VCaP (cell line): ENCODE data around the gene BCKDK.

Experiments used
- H3K27ac ChIP-seq: fragments of 450-650 bp; 2 replicates; pipeline ENCODE4 v1.5.1; 2017
- TF ChIP-seq, protein P1 (sequence below): fragments of 450-650 bp; conservative IDR thresholded peaks from 2 replicates; pipeline ENCODE4 v1.5.1; 2017; ENCODE audit warnings: mild to moderate bottlenecking, moderate library complexity

Gene BCKDK

DNA sequence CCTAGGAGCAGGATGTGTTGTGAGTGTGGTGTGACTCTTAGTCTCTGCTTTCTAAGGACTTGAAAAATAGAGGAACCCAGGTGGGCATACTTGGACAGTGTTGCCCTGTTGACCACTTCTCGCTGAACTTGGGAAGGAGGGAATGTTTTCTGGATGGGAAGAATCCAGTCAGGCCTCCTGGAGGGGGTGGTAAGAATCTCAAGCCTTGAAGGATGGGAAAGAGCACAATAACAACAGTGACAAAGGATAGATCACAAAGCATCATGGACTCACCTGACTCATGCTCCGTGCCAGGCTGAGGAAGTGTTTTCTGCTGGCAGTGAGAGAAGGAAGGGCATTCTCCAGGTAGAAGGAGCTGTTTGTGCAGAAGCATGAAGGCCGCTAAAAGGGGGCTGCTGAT is 17.7 kb downstream of the BCKDK start:
- no peak overlapping the region for H3K27ac ChIP-seq
- TF ChIP-seq, protein P1, sequence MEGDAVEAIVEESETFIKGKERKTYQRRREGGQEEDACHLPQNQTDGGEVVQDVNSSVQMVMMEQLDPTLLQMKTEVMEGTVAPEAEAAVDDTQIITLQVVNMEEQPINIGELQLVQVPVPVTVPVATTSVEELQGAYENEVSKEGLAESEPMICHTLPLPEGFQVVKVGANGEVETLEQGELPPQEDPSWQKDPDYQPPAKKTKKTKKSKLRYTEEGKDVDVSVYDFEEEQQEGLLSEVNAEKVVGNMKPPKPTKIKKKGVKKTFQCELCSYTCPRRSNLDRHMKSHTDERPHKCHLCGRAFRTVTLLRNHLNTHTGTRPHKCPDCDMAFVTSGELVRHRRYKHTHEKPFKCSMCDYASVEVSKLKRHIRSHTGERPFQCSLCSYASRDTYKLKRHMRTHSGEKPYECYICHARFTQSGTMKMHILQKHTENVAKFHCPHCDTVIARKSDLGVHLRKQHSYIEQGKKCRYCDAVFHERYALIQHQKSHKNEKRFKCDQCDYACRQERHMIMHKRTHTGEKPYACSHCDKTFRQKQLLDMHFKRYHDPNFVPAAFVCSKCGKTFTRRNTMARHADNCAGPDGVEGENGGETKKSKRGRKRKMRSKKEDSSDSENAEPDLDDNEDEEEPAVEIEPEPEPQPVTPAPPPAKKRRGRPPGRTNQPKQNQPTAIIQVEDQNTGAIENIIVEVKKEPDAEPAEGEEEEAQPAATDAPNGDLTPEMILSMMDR = no peak

DNA sequence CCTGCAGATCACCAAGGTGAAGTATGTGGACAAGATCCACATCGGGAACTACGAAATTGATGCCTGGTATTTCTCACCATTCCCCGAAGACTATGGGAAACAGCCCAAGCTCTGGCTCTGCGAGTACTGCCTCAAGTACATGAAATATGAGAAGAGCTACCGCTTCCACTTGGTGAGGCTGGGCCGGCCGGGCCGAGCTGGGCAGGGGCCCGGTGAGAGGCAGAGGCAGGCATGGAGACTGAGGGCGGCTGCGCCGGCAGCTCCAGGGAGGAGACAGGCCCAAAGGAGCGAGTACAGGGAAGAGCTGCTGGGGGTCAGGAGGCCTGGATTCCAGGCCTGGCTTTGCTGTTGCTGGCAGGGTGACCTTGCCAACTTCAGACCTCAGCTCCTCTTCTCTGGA is 19.0 kb downstream of the BCKDK start:
- TF ChIP-seq, protein P1 = no peak
- H3K27ac ChIP-seq = no peak overlapping the region

DNA sequence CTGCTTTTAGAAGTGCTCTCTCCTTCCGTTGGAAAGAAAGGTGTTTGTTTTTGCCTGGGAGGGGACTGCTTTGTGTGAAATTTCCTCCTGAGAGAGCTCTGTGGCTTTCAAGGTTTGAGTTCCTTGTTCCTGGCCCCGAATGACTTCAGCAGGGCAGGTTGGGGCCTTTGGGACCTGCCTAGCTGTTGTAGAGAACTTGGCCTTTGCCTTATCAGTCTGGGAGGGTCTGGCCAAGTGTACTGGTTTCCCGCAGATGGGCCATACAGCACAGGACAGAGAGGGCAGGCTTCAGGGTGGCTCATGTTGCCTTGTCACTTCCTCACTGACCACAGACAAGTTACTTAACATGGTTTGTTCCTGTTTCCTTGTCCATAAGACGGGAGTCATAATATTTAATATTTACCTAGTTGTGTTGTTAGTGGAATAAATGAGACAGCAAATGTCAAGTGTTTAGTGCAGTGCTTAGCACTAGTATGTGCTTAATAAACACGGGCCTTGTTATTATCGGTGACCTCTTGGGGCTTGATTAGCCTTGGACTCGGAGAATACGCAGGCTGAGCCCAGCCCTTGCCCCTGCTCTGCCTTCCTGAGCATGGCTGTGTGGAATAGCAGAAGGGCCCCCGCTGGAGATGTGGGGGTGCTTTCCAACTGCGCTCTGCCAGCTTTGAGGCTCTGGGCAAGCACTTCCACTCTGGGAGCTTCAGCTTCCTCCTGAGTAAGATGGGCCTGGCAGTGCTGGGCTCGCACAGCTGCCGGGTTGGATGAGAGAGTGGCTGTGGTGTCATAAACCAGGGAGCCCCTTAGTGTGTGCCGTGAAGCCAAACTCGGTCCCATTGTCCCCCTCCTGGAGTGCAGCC is 20.8 kb downstream of the BCKDK start:
- H3K27ac ChIP-seq = peak overlapping the region; percentile 16; the same call in 1 of the 2 replicates
- TF ChIP-seq, protein P1 = no peak

DNA sequence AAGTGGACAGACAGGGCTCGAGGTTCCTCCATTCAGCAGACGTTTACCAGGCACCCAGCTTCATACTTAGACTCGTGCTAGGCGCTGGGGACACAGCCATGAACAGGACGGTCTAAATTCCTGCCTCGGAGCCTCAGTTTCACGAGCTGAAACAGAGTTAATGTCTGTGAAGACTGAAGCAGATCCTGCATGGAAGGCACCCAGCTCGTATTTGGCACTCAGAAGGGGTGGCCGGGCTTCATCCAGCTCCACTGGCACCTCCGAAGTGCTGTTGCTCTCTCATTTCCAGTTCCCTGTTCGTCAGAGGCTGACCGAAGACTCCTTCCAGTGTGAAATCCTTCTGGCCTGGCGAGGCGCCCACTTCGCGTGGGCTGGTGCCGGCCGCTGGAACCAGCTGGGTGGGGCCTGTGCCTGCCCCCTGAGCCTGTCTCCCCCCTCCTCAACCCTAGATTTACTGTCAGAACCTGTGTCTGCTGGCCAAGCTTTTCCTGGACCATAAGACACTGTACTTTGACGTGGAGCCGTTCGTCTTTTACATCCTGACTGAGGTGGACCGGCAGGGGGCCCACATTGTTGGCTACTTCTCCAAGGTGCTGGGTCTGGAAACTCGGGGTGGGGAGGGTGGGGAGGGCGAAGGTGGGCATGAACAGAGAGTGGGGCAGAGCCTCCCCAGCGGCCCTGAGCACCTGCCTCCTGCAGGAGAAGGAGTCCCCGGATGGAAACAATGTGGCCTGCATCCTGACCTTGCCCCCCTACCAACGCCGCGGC is 21.6 kb downstream of the BCKDK start:
- H3K27ac ChIP-seq = peak overlapping the region; percentile 73
- TF ChIP-seq, protein P1 = no peak

DNA sequence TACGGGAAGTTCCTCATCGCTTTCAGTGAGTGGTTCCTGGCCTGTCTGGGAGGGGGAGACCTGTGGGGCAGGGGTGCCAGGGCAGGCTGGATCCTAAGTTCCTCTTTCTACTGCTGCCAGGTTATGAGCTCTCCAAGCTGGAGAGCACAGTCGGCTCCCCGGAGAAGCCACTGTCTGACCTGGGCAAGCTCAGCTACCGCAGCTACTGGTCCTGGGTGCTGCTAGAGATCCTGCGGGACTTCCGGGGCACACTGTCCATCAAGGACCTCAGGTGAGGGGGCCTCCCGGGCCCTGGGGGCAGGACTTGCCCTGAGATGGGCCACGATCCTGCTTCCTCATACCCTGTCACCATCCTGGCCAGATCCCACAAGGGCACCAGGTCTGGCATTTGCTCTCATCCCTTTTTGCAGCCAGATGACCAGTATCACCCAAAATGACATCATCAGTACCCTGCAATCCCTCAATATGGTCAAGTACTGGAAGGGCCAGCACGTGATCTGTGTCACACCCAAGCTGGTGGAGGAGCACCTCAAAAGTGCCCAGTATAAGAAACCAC is 22.2 kb downstream of the BCKDK start:
- TF ChIP-seq, protein P1 = no peak
- peak overlapping the region; percentile 73 for H3K27ac ChIP-seq

DNA sequence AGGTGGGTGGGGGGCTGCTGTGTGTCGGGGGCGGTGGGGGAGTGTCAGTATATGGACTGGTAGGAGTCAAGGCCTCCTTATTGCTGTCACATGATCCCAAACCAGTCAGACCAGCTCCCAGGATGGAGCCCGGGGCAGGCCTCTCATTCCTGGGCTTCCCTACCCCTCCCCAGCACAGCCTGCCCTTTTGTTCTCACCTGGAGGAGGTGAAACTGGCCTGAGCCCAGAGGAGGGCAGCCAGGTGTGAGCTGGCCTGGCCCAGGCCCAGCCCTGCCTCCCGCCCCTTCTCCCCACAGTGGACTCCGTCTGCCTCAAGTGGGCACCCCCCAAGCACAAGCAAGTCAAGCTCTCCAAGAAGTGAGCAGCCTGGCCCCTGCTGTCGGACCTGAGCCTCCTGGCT is 22.7 kb downstream of the BCKDK start:
- H3K27ac ChIP-seq = peak overlapping the region; percentile 73
- TF ChIP-seq, protein P1 = no peak

DNA sequence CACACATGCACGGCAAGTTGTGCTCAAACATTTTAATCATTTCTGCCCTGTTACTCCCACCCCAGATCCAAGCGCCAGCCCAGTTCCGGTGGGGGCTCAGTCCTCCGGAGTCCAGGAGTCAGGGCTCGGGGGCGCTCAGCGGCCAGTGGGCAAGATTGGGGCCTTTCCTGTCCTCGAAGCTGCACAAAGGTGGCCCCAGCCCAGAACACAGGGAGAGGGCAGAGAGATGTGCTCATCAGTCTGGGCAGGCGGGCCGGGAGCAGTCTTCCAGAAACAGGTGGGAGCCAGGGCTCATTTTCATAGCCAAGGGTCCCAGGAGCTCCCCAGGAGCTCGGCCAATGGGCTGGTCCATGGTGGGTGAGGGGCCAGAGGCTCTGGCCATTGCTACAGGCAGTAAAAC is 23.2 kb downstream of the BCKDK start:
- H3K27ac ChIP-seq = peak overlapping the region; percentile 73

More for the DNA sequence above, 23.2 kb downstream of the BCKDK start:
- TF ChIP-seq, protein P1 = no peak
